GM10266 (cell line): ENCODE measurements around the gene SMNDC1.
"Not testable (repeated sequence)": the region's sequence is repeated elsewhere in the genome, so short reads cannot be mapped to it uniquely, and the experiment has no call there.

ENCODE experiments used
- DNase-seq: peaks from one replicate; pipeline ENCODE4 v3.0.0; 2012; ENCODE audit errors: extremely low spot score
- TF ChIP-seq, protein P1 (sequence below): IDR thresholded peaks from 2 replicates; pipeline ENCODE4 v1.5.1; 2012; ENCODE audit warnings: mild to moderate bottlenecking, low read depth; ENCODE audit not compliant: control insufficient read depth, insufficient read depth; ENCODE audit errors: missing control alignments

Gene SMNDC1

DNA sequence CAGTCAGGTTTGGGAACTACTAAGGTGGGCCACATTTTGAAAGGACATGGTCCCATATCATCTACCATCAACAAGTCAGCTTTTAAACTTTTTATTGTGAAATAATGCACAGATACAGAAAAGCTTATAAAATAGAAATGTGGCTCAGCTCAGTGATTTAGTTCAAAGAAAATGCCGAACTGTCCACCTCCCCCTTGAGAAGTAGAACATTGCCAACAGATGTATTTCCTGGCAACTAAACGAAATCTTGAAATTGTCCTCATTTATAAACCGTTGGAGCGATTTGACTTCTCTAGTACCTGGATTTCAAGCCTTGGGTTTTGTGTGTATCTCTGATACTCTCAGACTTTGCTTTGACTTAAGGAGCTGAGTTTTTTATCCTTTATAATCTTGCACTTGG is 32.7 kb upstream of the SMNDC1 start:
- DNase-seq: no peak
- TF ChIP-seq, protein P1, sequence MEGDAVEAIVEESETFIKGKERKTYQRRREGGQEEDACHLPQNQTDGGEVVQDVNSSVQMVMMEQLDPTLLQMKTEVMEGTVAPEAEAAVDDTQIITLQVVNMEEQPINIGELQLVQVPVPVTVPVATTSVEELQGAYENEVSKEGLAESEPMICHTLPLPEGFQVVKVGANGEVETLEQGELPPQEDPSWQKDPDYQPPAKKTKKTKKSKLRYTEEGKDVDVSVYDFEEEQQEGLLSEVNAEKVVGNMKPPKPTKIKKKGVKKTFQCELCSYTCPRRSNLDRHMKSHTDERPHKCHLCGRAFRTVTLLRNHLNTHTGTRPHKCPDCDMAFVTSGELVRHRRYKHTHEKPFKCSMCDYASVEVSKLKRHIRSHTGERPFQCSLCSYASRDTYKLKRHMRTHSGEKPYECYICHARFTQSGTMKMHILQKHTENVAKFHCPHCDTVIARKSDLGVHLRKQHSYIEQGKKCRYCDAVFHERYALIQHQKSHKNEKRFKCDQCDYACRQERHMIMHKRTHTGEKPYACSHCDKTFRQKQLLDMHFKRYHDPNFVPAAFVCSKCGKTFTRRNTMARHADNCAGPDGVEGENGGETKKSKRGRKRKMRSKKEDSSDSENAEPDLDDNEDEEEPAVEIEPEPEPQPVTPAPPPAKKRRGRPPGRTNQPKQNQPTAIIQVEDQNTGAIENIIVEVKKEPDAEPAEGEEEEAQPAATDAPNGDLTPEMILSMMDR: no peak

DNA sequence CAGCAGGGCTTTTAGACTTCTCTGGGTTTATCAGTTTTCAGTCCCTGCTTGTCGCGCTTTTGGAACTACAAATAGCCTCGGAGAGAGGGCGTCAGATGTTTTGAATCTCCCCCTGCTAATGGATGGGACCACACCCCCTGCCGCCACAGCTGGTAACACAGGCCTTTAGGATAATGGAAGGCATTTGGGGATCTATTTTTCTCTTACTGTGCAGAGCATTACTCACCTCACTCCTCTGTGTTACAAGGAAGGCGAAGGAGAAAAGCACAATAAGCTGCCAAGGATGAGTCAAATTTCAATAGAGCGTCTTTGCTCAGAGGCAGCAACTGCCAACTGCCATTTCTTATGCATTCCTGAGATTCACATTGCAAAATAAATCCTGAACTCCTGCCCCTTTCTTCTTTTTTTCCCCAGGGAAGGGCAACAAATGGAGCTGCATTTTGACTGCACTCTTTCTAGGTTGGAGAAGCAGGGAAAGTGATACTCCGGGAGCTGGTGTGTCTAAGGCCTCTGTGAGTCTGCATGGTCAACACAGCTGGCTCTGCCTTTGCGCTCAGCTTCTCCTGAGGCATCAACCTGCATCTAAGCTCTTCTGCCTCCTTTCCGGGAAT is 31.5 kb upstream of the SMNDC1 start:
- DNase-seq: no peak
- TF ChIP-seq, protein P1: no peak

DNA sequence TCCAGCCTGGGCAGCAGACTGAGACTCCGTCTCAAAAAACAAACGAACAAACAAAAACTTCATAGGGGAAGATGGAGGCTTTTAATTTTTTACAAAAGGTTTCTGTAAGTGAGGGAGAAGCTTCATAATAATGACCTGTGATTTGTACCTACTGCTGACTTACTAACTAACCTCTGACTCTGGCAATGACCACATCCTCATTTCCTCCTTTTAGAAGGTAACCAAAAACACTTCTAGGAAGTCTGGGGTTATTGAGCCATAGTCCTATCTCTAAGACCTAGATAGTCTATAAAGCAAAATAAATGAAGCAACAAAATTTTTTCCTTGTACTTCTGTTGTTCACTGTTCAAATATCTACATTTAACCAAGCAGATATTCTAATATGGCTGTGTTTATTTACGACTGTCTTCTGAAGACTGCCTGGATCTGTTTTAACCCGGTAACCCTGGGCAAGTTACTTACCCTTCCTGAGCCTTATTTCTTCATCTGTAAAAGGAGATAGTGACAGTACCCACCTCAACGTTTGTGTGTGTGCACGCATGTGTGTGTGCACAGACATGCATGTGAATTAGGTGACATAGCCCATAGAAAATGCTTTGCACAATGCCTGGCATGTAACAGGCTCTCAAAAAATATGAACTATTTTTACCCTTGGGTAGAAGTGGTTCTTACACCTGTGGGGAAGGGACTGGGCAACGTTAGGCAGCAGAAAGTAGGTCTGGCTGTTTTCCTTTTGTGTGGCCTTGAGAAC is 30.8 kb upstream of the SMNDC1 start:
- DNase-seq: no peak
- TF ChIP-seq, protein P1: no peak

DNA sequence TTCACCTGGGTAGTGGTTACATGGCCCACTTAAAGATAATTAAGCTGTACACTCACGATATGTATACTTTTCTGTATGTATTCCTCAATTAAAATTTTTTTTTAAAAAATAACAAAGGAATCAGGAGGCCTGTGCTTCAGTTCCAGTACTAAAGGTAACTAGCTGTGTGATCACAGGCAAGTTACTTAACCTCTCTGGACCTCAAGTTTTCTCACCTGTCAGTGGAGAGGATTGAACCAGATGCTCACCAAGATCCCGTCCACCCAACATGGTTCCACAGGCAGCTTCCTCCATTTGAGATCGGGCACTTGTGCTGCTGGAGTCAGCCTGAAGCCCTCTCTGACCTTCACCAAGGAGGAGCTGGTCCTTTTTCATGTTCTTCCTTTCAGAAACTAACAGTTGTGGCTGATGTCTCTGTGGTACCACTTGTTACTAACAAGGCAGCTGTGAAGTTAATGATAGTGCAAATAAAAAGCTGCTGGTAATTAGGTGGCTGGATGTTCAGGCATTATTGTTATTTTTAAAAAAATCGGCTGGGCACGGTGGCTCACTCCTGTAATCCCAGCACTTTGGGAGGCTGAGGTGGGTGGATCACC is 29.4 kb upstream of the SMNDC1 start:
- TF ChIP-seq, protein P1: no peak

DNA sequence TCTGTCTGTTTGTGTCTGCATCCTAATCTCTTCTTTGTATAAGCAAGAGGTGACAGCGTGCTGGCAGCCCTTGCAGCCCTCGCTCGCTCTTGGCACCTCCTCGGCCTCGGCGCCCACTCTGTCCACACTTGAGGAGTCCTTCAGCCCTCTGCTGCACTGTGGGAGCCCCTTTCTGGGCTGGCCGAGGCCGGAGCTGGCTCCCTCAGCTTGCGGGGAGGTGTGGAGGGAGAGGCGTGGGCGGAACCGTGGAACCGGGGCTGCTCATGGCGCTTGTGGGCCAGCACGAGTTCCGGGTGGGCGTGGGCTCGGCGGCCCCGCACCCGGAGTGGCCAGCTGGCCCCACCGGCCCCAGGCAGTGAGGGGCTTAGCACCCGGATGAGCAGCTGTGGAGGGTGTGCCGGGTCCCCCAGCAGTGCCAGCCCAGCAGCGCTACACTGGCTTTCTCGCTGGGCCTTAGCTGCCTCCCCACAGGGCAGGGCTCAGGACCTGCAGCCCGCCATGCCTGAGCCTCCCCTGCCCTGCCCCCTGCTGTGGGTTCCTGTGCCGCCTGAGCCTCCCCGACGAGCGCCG is 26.6 kb upstream of the SMNDC1 start:
- not testable (repeated sequence) for DNase-seq

More for the DNA sequence above, 29.4 kb upstream of the SMNDC1 start:
- no peak for DNase-seq

DNA sequence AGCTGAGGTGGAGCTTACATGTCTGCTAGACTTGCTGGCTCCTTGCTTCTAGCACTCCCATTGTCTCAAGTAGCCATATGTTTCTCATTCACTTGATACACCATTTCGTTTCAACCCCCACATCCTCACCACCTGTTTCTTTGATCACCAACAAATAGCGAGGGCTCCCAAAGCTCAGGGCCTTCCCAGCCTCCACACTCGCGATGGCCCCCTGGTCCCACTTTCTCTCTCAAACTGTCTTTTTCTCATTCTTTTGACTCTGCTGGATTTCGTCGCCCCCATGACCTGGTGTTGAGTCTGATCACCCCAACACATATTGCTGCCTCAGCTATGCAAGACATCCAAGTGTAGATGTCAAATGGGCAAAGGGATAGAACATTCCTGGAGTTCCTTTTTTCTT is 26.0 kb upstream of the SMNDC1 start:
- no peak for DNase-seq
- TF ChIP-seq, protein P1: no peak

DNA sequence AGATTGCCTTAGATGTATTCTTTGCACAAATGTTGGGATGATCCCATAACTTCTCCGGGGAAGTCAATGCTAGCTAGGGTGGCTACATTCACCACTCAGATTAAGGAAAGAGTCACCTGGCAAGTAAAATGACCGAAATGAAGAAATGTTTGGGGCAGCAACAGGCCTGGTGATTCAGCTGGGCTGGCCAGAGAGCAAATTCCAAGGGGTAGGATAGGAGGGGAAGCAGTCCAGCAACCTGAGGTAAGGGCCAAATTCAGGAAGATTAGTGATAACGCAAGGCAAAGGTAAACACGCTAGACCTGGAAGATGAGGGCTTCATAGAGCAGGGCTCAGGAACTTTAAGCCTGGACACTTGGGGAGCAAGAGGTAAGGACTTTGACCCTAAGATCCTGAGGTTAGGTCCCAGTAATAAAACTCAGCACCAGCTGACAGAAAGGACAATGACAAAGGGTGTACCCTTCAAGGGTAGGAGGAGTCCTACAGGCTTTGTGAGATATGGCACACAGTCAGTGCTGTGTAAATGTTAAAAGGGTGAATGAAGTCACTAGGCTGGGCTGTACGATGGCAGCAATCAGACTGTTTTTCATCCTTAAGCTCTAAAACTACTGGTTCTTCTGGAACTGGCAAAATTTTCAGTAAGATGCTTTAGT is 22.7 kb upstream of the SMNDC1 start:
- TF ChIP-seq, protein P1: no peak
- no peak for DNase-seq
